Head of caudate nucleus (tissue), 42 donors: Measurements from ENCODE around the gene OLFM2.

ENCODE experiments used
- DNase-seq, 42 donors: peaks; one replicate each; pipeline versions ENCODE4 v3.0.0 to v3.0.0-alpha.2; 2020 to 2021; ENCODE audit warnings: mixed read lengths in 7 of 42
- intact Hi-C: fragments of 100-400 bp; cut with DNase I; formaldehyde crosslinking; loops from one replicate; pipeline ENCODE4 v1.15.0; 2022

OLFM2 gene

GRCh38 chr19:9875031-9875627, 61.2 kb downstream of the OLFM2 start:
- intact Hi-C loops: no loop called here
- no peak for DNase-seq

GRCh38 chr19:9872618-9873242, 63.6 kb downstream of the OLFM2 start:
- intact Hi-C loops: no loop called here
- no peak for DNase-seq

GRCh38 chr19:9871626-9872338, 64.5 kb downstream of the OLFM2 start:
- intact Hi-C loops: no loop called here
- DNase-seq: no peak

GRCh38 chr19:9868983-9869617, 67.2 kb downstream of the OLFM2 start:
- intact Hi-C loops: no loop called here
- DNase-seq: no peak

GRCh38 chr19:9865732-9866501, 70.4 kb downstream of the OLFM2 start:
- intact Hi-C loops: no loop called here
- peak in 1 of 42 donors; percentile 52 for DNase-seq

- no peak for DNase-seq
- intact Hi-C loops: no loop called here
Measured at GRCh38 chr19:9863759-9864158, 72.6 kb downstream of the OLFM2 start.

- intact Hi-C loops: no loop called here
- no peak for DNase-seq
Measured at GRCh38 chr19:9862938-9863337, 73.4 kb downstream of the OLFM2 start.

- intact Hi-C loops: no loop called here
- DNase-seq: no peak
Measured at GRCh38 chr19:9861503-9861902, 74.8 kb downstream of the OLFM2 start.

- intact Hi-C loops: no loop called here
- DNase-seq: no peak
Measured at GRCh38 chr19:9860407-9860806, 75.9 kb downstream of the OLFM2 start.

GRCh38 chr19:9858766-9859165, 77.5 kb downstream of the OLFM2 start:
- intact Hi-C loops: no loop called here
- DNase-seq: no peak

GRCh38 chr19:9857920-9858746, 78.2 kb downstream of the OLFM2 start:
- no peak for DNase-seq

GRCh38 chr19:9857076-9857721, 79.1 kb downstream of the OLFM2 start:
- no peak for DNase-seq
- intact Hi-C loops: no loop called here

More at GRCh38 chr19:9857920-9858746, 78.2 kb downstream of the OLFM2 start:
- intact Hi-C loops: no loop called here

GRCh38 chr19:9856609-9857008, 79.7 kb downstream of the OLFM2 start:
- intact Hi-C loops: no loop called here
- DNase-seq: no peak

GRCh38 chr19:9854282-9854846, 82.0 kb downstream of the OLFM2 start:
- intact Hi-C loops: no loop called here
- no peak for DNase-seq

GRCh38 chr19:9850235-9850959, 85.9 kb downstream of the OLFM2 start:
- peak in 8 of 42 donors; percentile 23 to 48 (median 36) for DNase-seq
- intact Hi-C loops: no loop called here

GRCh38 chr19:9849791-9850190, 86.5 kb downstream of the OLFM2 start:
- DNase-seq: no peak
- intact Hi-C loops: no loop called here

GRCh38 chr19:9848762-9849161, 87.6 kb downstream of the OLFM2 start:
- intact Hi-C loops: no loop called here
- no peak for DNase-seq
